Activated naive CD4-positive, alpha-beta T cell (primary cell): ENCODE data around the gene ZNF169.
"Not testable (repeated sequence)": the region's sequence is repeated elsewhere in the genome, so short reads cannot be mapped to it uniquely, and the experiment has no call there.

ENCODE experiments used
- DNase-seq, 4 experiments: peaks; one replicate each; lab custom pipeline; 2025; lab: John Stamatoyannopoulos, UW

The ZNF169 gene

DNA sequence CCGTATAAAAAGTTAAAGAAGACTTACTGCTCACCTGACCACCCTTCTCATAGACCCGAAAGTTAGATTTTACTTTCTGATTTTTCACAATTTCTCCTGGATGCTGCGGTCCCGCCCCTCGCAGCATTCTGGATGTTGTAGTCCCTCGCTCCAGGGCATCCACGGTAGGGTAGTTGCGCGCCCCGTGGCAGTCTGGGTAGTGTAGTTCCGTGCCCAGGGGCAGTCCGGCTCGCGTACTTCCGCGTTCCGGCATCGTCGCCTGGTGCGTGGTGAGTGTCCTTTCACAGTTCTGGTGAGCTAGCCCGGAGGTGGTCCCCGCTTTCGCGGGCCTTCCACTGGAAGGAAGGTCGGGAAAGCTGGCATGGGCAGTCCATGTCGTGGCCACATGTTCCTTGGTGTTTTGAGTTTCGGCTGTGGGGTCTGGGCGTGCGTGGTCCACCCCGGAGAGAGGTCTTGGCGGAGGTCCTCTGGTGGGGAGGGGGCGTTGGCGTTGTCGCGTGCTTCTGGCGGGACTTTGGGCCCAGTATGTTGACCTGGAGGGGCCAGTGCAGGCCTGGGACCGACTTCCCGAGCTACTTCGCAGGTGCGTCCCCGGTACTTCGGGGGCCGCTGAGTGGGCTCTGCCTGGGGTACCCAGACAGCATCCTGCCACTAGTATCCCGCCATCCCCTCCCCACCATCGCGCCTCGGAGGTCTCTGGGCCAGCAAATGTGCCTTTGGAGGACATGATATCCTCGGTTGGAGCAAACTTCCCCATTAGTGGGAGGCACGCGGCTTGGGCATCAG, at the start of gene ZNF169:
Gene ZNF169 (plus strand): TSS at position 222 of the 786 bp plus-strand sequence. CDS start 19,515 bp downstream, outside the sequence.
- peak; percentile 63 to 79 (median 73) for DNase-seq

- no peak for DNase-seq
Measured at GRCh38 chr9:94210616-94211603, 48.2 kb upstream of the ZNF169 start.

DNA sequence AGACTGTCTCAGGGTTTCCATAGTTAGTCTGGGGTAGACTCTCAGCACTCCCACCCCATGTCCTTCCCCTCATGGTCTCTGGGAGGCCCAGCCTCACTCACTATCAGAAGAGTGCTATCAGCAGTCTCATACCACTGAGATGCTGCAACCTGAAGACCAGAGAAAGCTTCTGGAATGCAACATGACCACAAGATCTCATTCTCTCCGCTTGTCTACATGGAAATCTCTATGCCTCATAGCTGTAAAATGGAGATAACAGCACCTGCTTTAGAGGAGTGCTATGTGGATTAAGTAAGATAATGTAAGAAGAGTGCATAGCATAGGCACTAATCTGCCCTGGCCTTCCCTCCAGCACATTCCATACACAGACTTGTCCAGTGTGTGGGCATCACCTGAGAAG, 47.0 kb upstream of the ZNF169 start:
- no peak for DNase-seq

- no peak for DNase-seq
Measured at GRCh38 chr9:94212531-94212930, 46.6 kb upstream of the ZNF169 start.

DNA sequence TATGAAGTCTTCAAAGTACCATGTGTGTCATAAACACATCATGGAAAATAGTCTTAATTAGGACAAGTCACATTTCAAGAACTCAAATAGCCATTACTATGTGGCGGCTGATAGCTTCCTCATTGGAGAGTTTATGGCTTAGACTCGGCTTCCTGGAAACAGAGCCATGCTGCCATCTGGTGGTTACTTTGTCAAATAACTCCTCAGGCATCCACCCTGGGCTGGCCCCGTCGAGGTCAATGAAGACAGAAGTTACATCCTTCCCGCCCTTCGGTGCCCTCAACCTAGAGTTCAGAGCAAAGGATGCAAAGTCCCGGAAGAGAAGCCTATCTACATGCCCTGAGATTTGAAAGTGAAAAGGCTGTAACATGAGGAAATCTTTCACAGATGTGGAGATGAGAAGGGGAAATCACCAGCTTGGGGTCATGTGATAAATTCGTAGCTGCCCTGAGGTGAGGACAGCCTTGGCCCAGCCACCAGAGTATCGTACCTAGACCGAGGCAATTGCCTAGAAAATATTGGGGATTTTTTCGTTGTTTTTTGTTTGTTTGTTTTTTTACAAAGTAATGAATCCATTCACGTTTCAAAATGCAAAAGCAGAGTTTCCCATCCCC, 45.5 kb upstream of the ZNF169 start:
- peak; percentile 11 to 43 (median 34) for DNase-seq

- no peak for DNase-seq
Measured at GRCh38 chr9:94222870-94223269, 36.2 kb upstream of the ZNF169 start.

GRCh38 chr9:94225413-94225812, 33.7 kb upstream of the ZNF169 start:
- DNase-seq, result not testable (repeated sequence)

- no peak for DNase-seq
Measured at GRCh38 chr9:94228616-94229015, 30.5 kb upstream of the ZNF169 start.

DNA sequence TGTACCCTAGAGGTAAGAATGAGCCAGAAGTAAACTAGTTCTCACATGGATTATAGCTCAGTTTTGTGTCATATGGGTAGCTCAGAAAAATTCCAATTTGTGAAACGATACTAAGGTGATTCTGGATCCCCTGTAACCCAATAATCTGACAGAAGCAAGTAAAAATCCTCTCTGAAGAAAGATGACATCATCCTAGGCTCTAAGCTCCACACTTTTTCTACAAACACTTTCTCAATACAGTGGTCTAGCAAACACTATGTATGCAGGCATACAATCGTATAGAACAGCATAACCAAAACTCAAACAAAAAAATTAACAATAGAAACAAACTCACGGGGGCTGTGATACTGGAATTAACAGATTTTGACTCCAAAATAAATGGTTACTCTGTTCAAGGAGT, 26.7 kb upstream of the ZNF169 start:
- no peak for DNase-seq

GRCh38 chr9:94241098-94241497, 18.0 kb upstream of the ZNF169 start:
- DNase-seq, result not testable (repeated sequence)

DNA sequence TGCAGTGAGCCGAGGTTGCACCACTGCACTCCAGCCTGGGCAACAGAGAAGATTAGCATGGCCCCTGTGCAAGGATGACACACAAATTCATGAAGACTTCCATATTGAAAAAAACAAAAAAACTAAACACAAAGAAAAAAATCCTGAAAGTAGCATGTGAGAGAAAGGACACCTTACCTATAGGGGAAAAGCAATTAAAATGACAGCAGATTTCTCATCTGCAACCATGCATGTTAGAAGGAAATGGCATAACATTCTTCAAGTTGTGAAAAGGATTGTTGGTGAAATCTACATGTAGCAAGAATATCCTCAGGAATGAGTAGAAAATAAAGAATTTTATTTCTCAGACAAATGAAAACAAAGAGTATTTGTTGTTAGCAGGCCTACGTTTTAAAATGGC, 13.4 kb upstream of the ZNF169 start:
- DNase-seq, result no peak

DNA sequence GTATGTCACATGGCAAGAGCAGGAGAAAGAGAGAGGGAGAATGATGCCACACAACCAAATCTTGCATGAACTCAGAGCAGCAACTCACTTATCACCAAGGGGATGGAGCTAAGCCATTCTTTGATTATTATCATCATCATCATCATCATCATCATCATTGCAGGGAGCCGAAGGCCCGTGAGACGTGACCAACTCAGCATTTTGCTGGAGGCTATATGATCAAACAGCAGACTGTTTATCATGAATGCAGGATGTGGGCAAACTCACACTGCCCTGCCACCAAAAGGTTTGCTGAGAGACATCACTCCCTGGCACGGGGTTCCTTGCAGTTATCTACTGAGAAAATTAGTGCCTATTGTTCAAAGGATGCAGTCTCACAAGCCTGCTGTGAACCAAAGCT, 8.6 kb upstream of the ZNF169 start:
- no peak for DNase-seq

GRCh38 chr9:94256007-94256406, 3.1 kb upstream of the ZNF169 start:
- no peak for DNase-seq

DNA sequence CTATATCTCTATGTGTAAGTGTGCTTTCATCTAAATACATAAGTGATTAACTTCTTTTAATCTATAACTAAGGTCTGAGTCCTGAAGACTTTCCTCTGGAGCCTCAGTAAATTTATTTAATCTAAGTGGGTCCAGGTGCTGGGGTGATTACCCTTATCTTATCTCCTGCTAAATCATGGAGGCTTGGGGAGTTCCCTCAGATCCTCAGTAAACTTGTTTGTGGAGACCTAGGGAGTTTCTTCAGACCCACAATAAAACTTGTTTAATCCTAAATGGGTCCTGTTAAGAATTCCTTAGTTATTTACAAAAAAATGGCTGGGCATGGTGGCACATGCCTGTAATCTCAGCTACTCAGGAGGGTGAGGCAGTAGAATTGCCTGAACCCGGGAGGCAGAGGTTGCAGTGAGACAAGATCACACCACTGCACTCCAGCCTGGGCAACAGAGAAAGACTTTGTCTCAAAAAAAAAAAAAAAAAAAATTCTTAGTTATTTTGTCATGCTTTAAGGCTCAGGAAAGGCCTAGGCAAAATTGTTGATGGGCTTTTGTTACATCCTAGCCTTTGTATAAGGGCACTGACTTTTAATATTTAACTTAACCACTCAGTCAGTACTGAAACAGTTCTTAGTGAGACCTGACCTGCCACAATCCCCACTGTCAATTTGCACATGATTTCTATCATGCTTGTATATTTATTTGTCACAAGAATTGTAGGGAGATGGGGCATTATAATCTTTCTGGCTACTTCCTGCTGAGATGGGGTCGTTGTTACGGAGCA, 6.7 kb downstream of the ZNF169 start:
- not testable (repeated sequence) for DNase-seq

DNA sequence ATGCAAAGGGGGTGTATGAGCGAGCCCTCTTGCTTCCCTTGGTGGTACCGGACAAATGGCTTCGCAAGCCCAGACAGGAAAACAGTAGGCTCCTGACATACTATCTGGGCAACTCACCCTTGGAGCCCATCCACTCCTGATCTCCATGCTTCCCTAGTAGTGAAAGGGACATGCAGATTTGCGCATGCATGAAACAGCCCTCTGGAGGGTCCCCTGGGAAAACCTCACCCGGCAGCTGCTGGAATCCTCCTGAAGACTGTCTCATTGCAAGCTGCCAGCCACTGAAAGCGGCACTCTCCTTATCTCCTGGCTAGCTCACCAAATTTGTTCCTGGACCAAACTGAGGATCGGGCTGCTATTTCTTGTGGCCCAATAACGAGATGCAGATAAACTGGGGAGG, 10.2 kb downstream of the ZNF169 start:
- no peak for DNase-seq

DNA sequence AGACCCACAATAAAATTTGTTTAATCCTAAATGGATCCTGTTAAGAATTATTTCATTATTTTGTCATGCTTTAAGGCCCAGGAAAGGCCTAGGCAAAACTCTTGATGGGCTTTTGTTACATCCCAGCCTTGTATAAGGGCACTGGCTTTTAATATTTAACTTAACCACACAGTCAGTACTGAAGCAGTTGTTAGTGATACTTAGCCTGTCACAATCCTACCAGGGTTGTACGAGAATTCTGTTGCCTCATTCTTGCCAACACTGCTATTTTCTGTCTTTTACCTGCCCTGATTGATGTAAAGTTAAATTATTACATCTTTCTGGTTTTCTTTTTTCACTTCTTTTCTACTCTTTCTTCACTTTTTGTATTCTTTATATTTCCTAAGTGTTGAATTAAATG, 10.9 kb downstream of the ZNF169 start:
- DNase-seq, result no peak

DNA sequence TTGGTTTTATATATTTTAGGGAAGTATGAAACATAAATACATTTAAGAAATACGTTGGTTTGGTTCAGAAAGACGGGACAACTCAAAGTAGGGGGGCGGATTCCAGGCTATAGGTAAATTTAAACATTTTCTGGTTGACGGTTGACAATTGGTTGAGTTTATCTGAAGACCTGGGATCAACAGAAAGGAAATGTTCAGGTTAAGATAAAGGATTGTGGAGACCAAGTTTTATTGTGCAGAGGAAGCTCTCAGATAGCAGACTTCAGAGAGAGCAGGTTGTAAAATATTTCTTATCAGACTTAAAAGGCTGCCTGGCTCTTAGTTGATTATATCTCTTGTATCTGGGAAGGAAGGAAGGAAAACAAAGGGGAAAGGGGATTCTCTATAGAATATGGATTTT, 17.9 kb downstream of the ZNF169 start:
- not testable (repeated sequence) for DNase-seq

- DNase-seq, result no peak
Measured at GRCh38 chr9:94277885-94278536, 18.9 kb downstream of the ZNF169 start.

- no peak for DNase-seq
Measured at GRCh38 chr9:94280409-94280989, 21.4 kb downstream of the ZNF169 start.

DNA sequence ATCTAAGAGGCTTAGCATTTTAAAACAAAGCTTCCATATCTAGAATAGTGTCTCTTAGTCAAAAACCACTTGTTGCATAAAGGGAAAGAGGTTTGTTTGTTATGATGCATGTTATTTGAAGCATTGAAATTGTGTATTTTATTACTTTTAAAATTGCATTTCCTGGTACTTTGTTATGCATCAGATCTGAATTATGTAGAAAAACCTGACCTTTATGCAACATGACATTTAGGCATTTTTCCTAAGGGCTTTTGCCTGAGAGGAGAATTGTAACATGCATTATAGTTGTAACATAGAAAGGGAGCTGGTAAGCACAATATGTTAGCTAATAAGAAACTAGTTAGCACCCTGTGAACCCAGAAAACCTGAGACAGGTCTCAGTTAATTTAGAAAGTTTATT, 22.0 kb downstream of the ZNF169 start:
- DNase-seq, result no peak

DNA sequence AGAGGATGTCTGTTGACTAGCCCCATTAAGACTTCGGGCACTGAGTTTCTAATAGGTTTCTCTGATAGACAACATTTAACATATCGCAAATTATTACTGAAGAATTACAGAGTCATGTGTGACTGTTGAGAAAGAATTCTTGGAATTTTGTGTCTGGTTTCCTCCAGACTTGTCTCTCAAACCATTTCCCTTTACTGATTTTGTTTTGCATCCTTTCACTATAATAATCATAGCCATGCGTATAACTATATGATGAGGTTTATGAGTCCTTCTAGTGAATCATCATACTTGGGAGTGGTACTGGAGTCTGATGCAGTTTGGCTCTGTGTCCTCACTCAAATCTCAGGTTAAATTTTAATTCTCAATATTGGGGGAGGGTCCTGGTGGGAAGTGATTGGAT, 27.0 kb downstream of the ZNF169 start:
- no peak for DNase-seq
